Mesodermal cell (in vitro differentiated cells): ENCODE measurements around the gene GPR18.

Source experiments
- H3K27ac ChIP-seq: 2 replicates; pipeline ENCODE4 v1.7.0; 2013; ENCODE audit warnings: mild to moderate bottlenecking, low read depth, low read length, moderate library complexity; ENCODE audit not compliant: severe bottlenecking
- H3K36me3 ChIP-seq: 2 replicates; pipeline ENCODE4 v1.7.1; 2013; ENCODE audit warnings: mild to moderate bottlenecking, low read length, moderate library complexity; ENCODE audit not compliant: control insufficient read depth, insufficient read depth
- H3K4me1 ChIP-seq: one replicate; pipeline ENCODE4 v1.7.1; 2013; ENCODE audit warnings: mild to moderate bottlenecking, low read length; ENCODE audit not compliant: insufficient read depth, control insufficient read depth, poor library complexity, severe bottlenecking
- H3K4me3 ChIP-seq: 2 replicates; pipeline ENCODE4 v1.7.0; 2013; ENCODE audit warnings: low read length, control low read depth, mild to moderate bottlenecking; ENCODE audit not compliant: insufficient read depth, poor library complexity, severe bottlenecking; ENCODE audit errors: extremely low read depth
- H3K9me3 ChIP-seq: 2 replicates; pipeline ENCODE4 v1.7.1; 2013; ENCODE audit warnings: mild to moderate bottlenecking, low read length, moderate library complexity; ENCODE audit not compliant: control insufficient read depth
- WGBS, 2 experiments: methylation state at CpG; one replicate each; pipeline ENCODE4 v1.1.5; 2013; ENCODE audit warnings: missing lambda C conversion rate in 2 of 2; ENCODE audit not compliant: insufficient coverage in 2 of 2; 5-methylcytosine and 5-hydroxymethylcytosine counted together

The GPR18 gene

GRCh38 chr13:99290894-99291293, 32.7 kb upstream of the GPR18 start:
- H3K9me3 ChIP-seq: no peaks in the 10 kb centered on the region
- no peaks in the 10 kb centered on the region for H3K4me1 ChIP-seq
- H3K27ac ChIP-seq: no peak overlapping the region
- H3K4me3 ChIP-seq: no peak overlapping the region
- peaks cover 10% of the 10 kb centered on the region for H3K36me3 ChIP-seq
- WGBS, 2 experiments: 95 to 100% methylated on average over 3 of the region's 3 CpGs

GRCh38 chr13:99289674-99290337, 31.6 kb upstream of the GPR18 start:
- Histone ChIP-seq H3K4me3 (no peak overlapping the region), H3K27ac (no peak overlapping the region)
- 97% methylated on average over 3 of the region's 7 CpGs for WGBS, 2 experiments

GRCh38 chr13:99289271-99289670, 31.1 kb upstream of the GPR18 start:
- no peaks in the 10 kb centered on the region for H3K4me1 ChIP-seq
- 89 to 100% methylated on average over 1 of the region's 2 CpGs for WGBS, 2 experiments
- no peak overlapping the region for H3K4me3 ChIP-seq
- no peak overlapping the region for H3K27ac ChIP-seq
- no peaks in the 10 kb centered on the region for H3K9me3 ChIP-seq
- H3K36me3 ChIP-seq: peaks cover 10% of the 10 kb centered on the region

More at GRCh38 chr13:99289674-99290337, 31.6 kb upstream of the GPR18 start:
- peaks cover 10% of the 10 kb centered on the region for H3K36me3 ChIP-seq
- H3K4me1 ChIP-seq: no peaks in the 10 kb centered on the region
- H3K9me3 ChIP-seq: no peaks in the 10 kb centered on the region

- Histone ChIP-seq H3K36me3 (peaks cover 10% of the 10 kb centered on the region), H3K27ac (no peak overlapping the region)
Observed at GRCh38 chr13:99288089-99288488, 29.9 kb upstream of the GPR18 start.

GRCh38 chr13:99287551-99287950, 29.4 kb upstream of the GPR18 start:
- Histone ChIP-seq H3K9me3 (no peaks in the 10 kb centered on the region), H3K4me1 (no peaks in the 10 kb centered on the region), H3K36me3 (peaks cover 10% of the 10 kb centered on the region), H3K27ac (no peak overlapping the region), H3K4me3 (no peak overlapping the region)
- WGBS, 2 experiments: 92 to 100% methylated on average over 3 of the region's 4 CpGs

More at GRCh38 chr13:99288089-99288488, 29.9 kb upstream of the GPR18 start:
- H3K4me1 ChIP-seq: no peaks in the 10 kb centered on the region
- WGBS, 2 experiments: 100% methylated on average over 1 of the region's 2 CpGs; no CpG with 5 or more reads in 1 of the 2 experiments
- H3K4me3 ChIP-seq: no peak overlapping the region
- H3K9me3 ChIP-seq: no peaks in the 10 kb centered on the region

- no peaks in the 10 kb centered on the region for H3K4me1 ChIP-seq
- H3K36me3 ChIP-seq: peaks cover 10% of the 10 kb centered on the region
- H3K27ac ChIP-seq: no peak overlapping the region
- H3K9me3 ChIP-seq: no peaks in the 10 kb centered on the region
- 91 to 95% methylated on average over 8 to 9 of the region's 10 CpGs for WGBS, 2 experiments
- no peak overlapping the region for H3K4me3 ChIP-seq
Observed at GRCh38 chr13:99285432-99286182, 27.4 kb upstream of the GPR18 start.

GRCh38 chr13:99282264-99283231, 24.4 kb upstream of the GPR18 start:
- WGBS, 2 experiments: 85 to 100% methylated on average over 1 of the region's 1 CpG
- Histone ChIP-seq H3K27ac (no peak overlapping the region), H3K4me3 (no peak overlapping the region), H3K36me3 (peaks cover 8% of the 10 kb centered on the region), H3K9me3 (no peaks in the 10 kb centered on the region), H3K4me1 (no peaks in the 10 kb centered on the region)

- Histone ChIP-seq H3K27ac (no peak overlapping the region), H3K36me3 (peaks cover 10% of the 10 kb centered on the region), H3K4me3 (no peak overlapping the region), H3K4me1 (no peaks in the 10 kb centered on the region), H3K9me3 (no peaks in the 10 kb centered on the region)
- WGBS, 2 experiments: 91 to 96% methylated on average over 5 of the region's 5 CpGs
Observed at GRCh38 chr13:99281811-99282263, 23.7 kb upstream of the GPR18 start.

GRCh38 chr13:99280166-99280565, 22.0 kb upstream of the GPR18 start:
- H3K9me3 ChIP-seq: no peaks in the 10 kb centered on the region
- 92 to 97% methylated on average over 2 of the region's 3 CpGs for WGBS, 2 experiments
- H3K36me3 ChIP-seq: peaks cover 18% of the 10 kb centered on the region
- no peak overlapping the region for H3K4me3 ChIP-seq
- H3K4me1 ChIP-seq: no peaks in the 10 kb centered on the region
- no peak overlapping the region for H3K27ac ChIP-seq

GRCh38 chr13:99279637-99280036, 21.5 kb upstream of the GPR18 start:
- H3K36me3 ChIP-seq: peaks cover 18% of the 10 kb centered on the region
- no peaks in the 10 kb centered on the region for H3K4me1 ChIP-seq
- no peak overlapping the region for H3K4me3 ChIP-seq
- no peak overlapping the region for H3K27ac ChIP-seq
- H3K9me3 ChIP-seq: no peaks in the 10 kb centered on the region
- 100% methylated on average over 2 of the region's 2 CpGs; no CpG with 5 or more reads in 1 of the 2 experiments for WGBS, 2 experiments
